ENCODE data around the gene AUTS2.

Gene AUTS2

GRCh38 chr7:69597278-69598076 lies 798 bp upstream of the AUTS2 start:
- 0 out of 2 replicates have a peak, but pooled peaks have one; percentile 6 for TF ChIP-seq TARDBP (IDR thresholded peaks at IDR 0.05)
- no peak for TF ChIP-seq CTBP1 (IDR thresholded peaks at IDR 0.05; ENCODE audit: borderline replicate concordance)
- TF ChIP-seq HDGF (IDR thresholded peaks at IDR 0.05; ENCODE audit: borderline replicate concordance) = no peak
- TF ChIP-seq L3MBTL2 (conservative IDR thresholded peaks at IDR 0.05) = peak; percentile 92
- ChIA-PET POLR2A (interaction anchor here (0.7 kb wide), 1 partner anchor 66 kb away, joined by 3 read pairs; no protein-coding TSS in a partner anchor), CTCF (interaction anchor here (0.6 kb wide), 1 partner anchor 59 kb away, joined by 4 read pairs; no protein-coding TSS in a partner anchor)
- peak; percentile 42 for DNase-seq (ENCODE audit: extremely low spot score)

DNA sequence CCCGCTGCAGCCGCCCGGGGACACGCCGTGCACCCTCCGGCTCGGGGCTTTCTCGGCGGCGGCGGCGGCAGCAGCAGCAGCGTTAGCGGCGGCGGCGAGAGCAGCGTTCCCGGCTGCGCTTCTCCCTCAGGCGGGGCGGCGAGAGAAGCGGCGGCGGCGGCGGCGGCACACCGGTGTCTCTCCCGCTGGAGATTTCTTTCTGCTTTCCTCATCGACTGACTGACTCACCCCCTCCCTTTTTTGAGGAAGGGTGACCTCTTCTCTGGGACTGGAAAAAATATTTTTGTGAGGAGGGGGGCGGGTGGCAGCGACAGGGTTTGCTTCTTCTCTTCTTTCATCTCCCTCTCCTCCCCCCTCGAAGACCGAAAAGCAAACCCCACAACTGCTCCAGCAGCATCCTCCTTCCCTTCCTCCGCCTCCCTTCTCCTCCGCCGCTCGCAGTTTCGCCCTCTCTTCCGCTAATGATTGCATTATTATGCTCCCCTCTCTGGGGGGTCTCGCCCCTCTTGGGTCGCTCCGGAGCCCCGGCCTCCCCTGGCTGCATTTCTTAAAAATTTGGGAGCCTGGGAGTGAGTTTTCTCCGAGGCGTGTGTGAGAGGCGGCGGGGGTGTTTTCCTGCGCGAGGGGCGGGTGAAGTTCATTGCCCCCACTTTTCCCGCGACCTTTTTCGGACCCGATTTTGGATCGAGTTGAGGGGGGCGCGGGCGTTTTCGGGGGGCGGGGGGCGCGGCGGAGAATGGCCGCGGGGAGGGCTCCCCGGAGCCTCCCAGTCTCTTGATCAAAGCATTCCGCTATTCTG lies 411 bp downstream of the AUTS2 start:
- POLR2A ChIA-PET = no interaction called here
- TF ChIP-seq HDGF (IDR thresholded peaks at IDR 0.05; ENCODE audit: borderline replicate concordance) (no peak), CTBP1 (IDR thresholded peaks at IDR 0.05; ENCODE audit: borderline replicate concordance) (no peak), LEF1 (IDR thresholded peaks at IDR 0.05; ENCODE audit: borderline replicate concordance) (no peak), L3MBTL2 (conservative IDR thresholded peaks at IDR 0.05) (no peak), FOXA1 (IDR thresholded peaks at IDR 0.05) (no peak), TARDBP (IDR thresholded peaks at IDR 0.05) (no peak), NFRKB (IDR thresholded peaks at IDR 0.05) (no peak)
- no peak for DNase-seq (ENCODE audit: extremely low spot score)
- CTCF ChIA-PET = no interaction called here

- DNase-seq (ENCODE audit: extremely low spot score) = no peak
- ChIA-PET CTCF (no interaction called here), POLR2A (interaction anchor here (1.0 kb wide), 1 partner anchor 9 kb away, joined by 3 read pairs; no protein-coding TSS in a partner anchor)
- no peak for TF ChIP-seq NFRKB (IDR thresholded peaks at IDR 0.05)
- TF ChIP-seq CTBP1 (IDR thresholded peaks at IDR 0.05; ENCODE audit: borderline replicate concordance) = no peak
- TF ChIP-seq PKNOX1 (IDR thresholded peaks at IDR 0.05) = peak; percentile 52; the same call in 1 of the 2 replicates
- no peak for TF ChIP-seq FOXK2 (IDR thresholded peaks at IDR 0.05)
- TF ChIP-seq ZNF384 (IDR thresholded peaks at IDR 0.05) = peak; percentile 47; the same call in 1 of the 2 replicates
These were observed 1.1 kb downstream of the AUTS2 start for GRCh38 chr7:69599286-69599954.

GRCh38 chr7:69599955-69600709 lies 1.9 kb downstream of the AUTS2 start:
- no peak for DNase-seq (ENCODE audit: extremely low spot score)
- POLR2A ChIA-PET = interaction anchor here (0.6 to 1.3 kb wide), 3 partner anchors 9 to 334 kb away, joined by 3 to 6 read pairs (median 3); no protein-coding TSS in a partner anchor
- CTCF ChIA-PET = no interaction called here
- TF ChIP-seq HDGF (IDR thresholded peaks at IDR 0.05; ENCODE audit: borderline replicate concordance) (no peak), NFRKB (IDR thresholded peaks at IDR 0.05) (no peak), ZNF384 (IDR thresholded peaks at IDR 0.05) (peak; percentile 64), L3MBTL2 (conservative IDR thresholded peaks at IDR 0.05) (0 out of 2 replicates have a peak, but pooled peaks have one; percentile 10)

- no peak for DNase-seq (ENCODE audit: extremely low spot score)
- POLR2A ChIA-PET = interaction anchor here (0.6 to 1.3 kb wide), 3 partner anchors 8 to 333 kb away, joined by 3 to 6 read pairs (median 3); no protein-coding TSS in a partner anchor
- CTCF ChIA-PET = no interaction called here
- TF ChIP-seq FOXM1 (IDR thresholded peaks at IDR 0.05; ENCODE audit: borderline replicate concordance) (no peak), ZNF384 (IDR thresholded peaks at IDR 0.05) (no peak), L3MBTL2 (conservative IDR thresholded peaks at IDR 0.05) (no peak), ARNT (IDR thresholded peaks at IDR 0.05) (no peak), CTBP1 (IDR thresholded peaks at IDR 0.05; ENCODE audit: borderline replicate concordance) (no peak), NFRKB (IDR thresholded peaks at IDR 0.05) (no peak), LEF1 (IDR thresholded peaks at IDR 0.05; ENCODE audit: borderline replicate concordance) (no peak), PKNOX1 (IDR thresholded peaks at IDR 0.05) (no peak), ELF4 (IDR thresholded peaks at IDR 0.05) (no peak), SUZ12 (IDR thresholded peaks at IDR 0.05) (no peak), HDGF (IDR thresholded peaks at IDR 0.05; ENCODE audit: borderline replicate concordance) (no peak), SP1 (IDR thresholded peaks at IDR 0.05) (no peak), FOXK2 (IDR thresholded peaks at IDR 0.05) (no peak), FOXA1 (IDR thresholded peaks at IDR 0.05) (no peak), TARDBP (IDR thresholded peaks at IDR 0.05) (no peak), BHLHE40 (IDR thresholded peaks at IDR 0.05; ENCODE audit: borderline replicate concordance) (no peak)
These were observed 2.6 kb downstream of the AUTS2 start for GRCh38 chr7:69600710-69601519.
